ENCODE measurements around the gene GPR160.
A peak's percentile ranks its signal among the peaks of the same experiment; 100 is the strongest.
"Not testable (repeated sequence)": the region's sequence is repeated elsewhere in the genome, so short reads cannot be mapped to it uniquely, and the experiment has no call there.

Gene GPR160
- total RNA-seq: 2.3 to 19.7 (median 6.7) reads per million in 18 experiments

DNA sequence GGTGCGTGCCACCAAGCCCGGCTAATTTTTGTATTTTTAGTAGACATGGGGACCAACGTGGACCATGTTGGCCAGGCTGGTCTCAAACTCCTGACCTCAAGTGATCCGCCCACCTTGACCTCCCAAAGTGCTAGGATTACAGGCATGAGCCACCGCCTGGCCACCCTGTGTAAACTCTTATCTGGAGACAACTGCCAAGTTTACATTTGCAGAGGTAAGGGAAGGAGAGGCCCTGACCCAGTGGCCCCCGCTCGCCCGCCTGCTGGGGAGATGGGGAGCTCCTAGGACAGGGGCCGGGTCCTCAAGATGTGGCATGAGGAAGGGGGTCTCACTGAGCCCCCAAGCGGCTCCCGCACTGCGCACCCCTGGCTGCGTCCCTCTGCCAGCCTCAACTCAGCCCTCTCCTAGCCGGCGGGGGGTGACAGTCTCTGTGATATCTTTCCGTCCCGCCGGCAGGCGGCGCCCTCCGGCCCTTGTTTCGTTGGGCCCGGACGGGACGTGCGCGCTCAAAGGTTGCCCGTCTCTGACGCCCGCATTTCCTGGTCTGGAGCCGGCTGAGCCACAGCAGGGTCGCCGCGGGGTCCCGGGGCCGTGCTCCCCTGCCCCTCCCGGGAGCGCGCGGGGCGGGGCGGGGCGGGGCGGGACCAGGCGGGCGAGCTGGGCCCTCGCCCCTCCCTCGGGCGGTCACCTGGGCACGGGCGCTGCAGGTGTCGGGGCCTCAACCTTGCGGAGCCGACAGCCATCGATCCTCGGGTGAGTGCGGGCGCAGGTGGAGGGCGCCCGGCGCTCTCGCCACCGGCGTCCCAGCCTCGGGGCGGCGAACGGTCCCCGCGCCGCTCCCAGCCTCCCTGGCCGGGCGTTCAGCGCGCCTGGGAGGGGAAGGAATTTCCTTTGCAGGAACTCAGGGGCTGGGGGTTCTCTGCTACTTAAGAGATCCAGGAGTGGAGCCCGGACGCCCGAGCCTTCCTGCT is at the start of gene GPR160:
Gene GPR160, plus strand, starts transcription at position 533 of the 971 bp plus-strand sequence. CDS start 45,978 bp downstream, outside the sequence.
- DNase-seq: peak; percentile 79 to 85

- DNase-seq: no peak
Observed at GRCh38 chr3:169990431-169990830, 47.4 kb upstream of the GPR160 start.

GRCh38 chr3:169992156-169992555 is 45.6 kb upstream of the GPR160 start:
- no peak for DNase-seq

DNA sequence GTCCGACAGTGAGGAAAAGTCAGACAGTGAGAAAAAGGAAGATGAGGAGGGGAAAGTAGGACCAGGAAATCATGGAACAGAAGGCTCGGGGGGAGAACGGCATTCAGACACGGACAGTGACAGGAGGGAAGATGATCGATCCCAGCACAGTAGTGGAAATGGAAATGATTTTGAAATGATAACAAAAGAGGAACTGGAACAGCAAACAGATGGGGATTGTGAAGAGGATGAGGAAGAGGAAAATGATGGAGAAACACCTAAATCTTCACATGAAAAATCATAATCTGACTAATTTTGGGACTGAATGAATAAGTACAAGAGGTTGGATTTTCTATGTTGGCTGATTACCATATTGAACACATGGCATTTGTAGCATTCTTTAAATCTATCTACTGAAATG is 45.0 kb upstream of the GPR160 start:
- DNase-seq: no peak

GRCh38 chr3:169993761-169994160 is 44.0 kb upstream of the GPR160 start:
- DNase-seq: no peak

- no peak for DNase-seq
Observed at GRCh38 chr3:169996063-169996462, 41.7 kb upstream of the GPR160 start.

- DNase-seq: peak in 1 of 2 donors; percentile 39
Observed at GRCh38 chr3:169998668-169999131, 39.1 kb upstream of the GPR160 start.

DNA sequence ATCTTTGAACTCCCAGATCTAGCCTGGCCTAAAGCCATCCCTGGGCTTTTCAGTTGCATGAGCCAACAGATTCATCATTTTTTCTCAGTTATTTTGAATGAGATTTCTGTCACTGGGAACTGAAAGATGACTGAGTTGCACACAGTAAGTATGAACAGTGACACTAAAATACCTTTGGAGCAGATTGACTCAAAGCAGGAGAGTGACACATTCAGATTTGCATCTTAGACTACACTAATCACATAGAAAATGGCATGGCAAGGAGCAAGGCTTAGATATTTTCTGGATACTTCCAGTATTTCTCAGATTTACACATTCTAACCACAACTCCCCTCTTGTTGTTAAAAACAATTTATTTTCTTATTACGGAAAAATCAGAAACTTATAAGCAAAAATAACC is 38.4 kb upstream of the GPR160 start:
- no peak for DNase-seq

GRCh38 chr3:170000051-170000450 is 37.7 kb upstream of the GPR160 start:
- DNase-seq: no peak

DNA sequence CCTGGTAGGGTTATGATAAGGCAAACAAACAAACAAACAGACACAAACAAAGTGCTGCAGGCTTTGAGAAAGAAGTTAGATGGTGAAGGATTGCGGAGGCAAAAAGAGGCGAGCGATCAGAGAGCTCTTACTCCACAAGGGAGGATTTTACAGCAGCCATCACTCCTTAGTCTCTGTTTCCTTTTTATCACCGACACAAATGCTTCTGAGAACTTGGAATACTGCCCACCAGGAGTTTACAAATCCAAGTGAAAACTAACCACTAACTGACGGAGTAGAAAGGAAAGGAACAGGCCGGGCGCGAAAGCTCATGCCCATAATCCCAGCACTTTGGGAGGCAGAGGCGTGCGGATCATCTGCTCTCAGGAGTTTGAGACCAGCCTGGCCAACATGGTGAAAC is 35.6 kb upstream of the GPR160 start:
- DNase-seq: no peak

- DNase-seq: peak; percentile 12 to 42
Observed at GRCh38 chr3:170002879-170003278, 34.9 kb upstream of the GPR160 start.

DNA sequence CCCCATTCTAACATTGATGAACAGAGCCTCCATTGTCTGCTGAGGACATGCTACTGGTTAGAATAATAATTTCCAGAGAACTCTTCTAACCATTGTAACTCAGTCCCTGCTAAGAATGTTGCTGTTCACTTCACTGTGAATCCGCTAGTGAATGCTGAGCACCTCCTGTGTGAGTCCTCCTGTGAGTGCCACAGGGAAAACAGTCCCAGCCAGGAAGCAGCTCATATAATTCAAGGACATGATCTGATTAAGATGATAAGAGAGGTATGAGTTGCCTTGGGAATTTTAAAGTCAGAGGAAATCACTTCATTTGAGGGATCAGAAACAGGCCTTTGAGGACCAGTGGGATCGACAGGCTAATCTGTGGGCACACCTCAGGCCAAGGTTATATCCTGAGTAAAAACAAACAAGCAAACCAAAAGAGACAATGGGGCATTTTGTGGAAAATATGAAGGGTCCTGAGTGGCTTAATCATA is 33.9 kb upstream of the GPR160 start:
- no peak for DNase-seq

GRCh38 chr3:170007031-170007663 is 30.6 kb upstream of the GPR160 start:
- peak; percentile 79 to 80 for DNase-seq

- DNase-seq: no peak
Observed at GRCh38 chr3:170010498-170010897, 27.3 kb upstream of the GPR160 start.

GRCh38 chr3:170012683-170013400 is 25.0 kb upstream of the GPR160 start:
- no peak for DNase-seq

DNA sequence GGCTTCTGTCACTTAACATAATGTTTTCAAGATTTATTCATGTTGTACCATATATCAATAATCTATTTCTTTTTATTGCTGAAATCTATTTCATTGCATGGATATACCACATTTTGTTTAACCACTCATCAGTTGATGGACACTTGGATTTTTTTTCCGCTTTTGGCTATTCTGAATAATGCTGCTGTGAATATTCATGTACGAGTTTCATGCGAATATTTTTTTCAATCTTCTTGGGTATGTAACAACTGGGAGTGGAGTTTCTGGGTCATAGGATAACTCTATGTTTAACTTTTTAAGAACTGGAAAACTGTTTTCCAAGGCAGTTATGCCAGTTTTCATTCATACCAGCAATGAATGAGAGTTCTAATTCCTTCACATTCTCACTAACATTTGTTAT is 21.7 kb upstream of the GPR160 start:
- no peak for DNase-seq

DNA sequence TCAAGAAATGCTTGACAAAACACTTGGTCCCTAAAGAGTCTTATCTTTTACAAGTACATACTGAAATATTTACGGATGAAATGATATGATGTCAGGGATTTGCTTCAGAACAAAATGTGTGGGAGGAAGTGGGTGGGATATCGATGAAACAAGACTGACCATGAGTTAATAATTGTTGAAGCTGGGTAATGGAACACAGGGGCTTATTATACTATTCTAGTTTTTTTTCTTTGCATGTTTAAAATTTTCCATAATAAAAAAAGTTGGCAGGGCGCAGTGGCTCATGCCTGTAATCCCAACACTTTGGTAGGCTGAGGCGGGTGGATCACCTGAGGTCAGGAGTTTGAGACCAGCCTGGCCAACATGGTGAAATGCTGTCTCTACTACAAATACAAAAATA is 18.5 kb upstream of the GPR160 start:
- not testable (repeated sequence) for DNase-seq

- no peak for DNase-seq
Observed at GRCh38 chr3:170021083-170021482, 16.7 kb upstream of the GPR160 start.

DNA sequence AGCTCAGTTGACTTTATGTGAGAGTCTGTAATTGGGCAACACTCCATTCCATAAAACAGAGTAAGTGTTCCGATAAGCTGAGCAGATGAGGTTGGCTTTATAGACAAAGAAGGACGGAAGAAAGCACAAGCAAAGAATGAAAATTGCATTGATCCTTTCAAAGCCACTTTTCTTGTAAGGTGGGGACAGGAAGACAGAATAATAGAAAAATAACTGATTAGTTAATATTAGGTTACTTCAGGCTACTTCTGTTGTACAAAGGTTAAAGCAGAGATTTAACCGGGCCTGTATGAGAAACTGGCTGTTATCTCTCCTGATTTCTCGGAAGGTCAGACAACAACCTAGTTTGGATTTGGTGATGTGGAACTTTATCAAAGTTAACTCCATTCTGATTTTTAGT is 15.5 kb upstream of the GPR160 start:
- DNase-seq: no peak

DNA sequence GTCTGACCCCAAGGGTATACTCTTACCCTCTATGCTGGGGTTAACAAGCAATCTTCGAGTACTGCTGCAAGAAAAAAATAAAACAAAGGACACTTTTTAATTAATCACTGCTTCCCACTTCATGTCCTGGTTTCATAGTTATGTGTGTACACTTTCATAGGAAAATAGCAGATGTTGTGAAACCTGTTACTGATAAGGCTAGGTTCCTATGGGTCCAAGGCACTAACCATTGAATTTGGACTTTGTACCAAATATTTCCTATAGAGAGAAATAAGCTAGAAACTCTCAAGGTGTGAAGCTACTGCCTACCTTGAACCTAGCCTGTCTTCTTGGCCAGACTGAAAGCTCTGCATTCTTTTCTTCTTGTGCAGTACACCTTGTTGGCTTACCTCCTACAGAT is 14.6 kb upstream of the GPR160 start:
- no peak for DNase-seq

GRCh38 chr3:170024581-170024980 is 13.2 kb upstream of the GPR160 start:
- DNase-seq: no peak

- DNase-seq: no peak
Observed at GRCh38 chr3:170027233-170028102, 10.3 kb upstream of the GPR160 start.
